H9 (cell line): ENCODE results near the gene EXD1. TPM values are rescaled to one million over a fixed set of nuclear protein-coding genes. Genes with fewer than 3 reads are reported as not detected.

Experiments
- DNase-seq: peaks from one replicate; pipeline ENCODE4 v3.0.0-alpha.2; 2017
- H2AFZ ChIP-seq: one replicate; pipeline ENCODE4 v1.6.1; 2013; ENCODE audit warnings: mild to moderate bottlenecking, low read length, control low read depth, moderate library complexity
- H2AK5ac ChIP-seq: 2 replicates; pipeline ENCODE4 v1.6.1; 2013; ENCODE audit warnings: low read length, control low read depth, mixed read lengths; ENCODE audit not compliant: insufficient read length
- H2BK120ac ChIP-seq: one replicate; pipeline ENCODE4 v1.6.1; 2013; ENCODE audit warnings: low read depth, mild to moderate bottlenecking, low read length, control low read depth, inconsistent platforms; ENCODE audit not compliant: poor library complexity, severe bottlenecking
- H2BK12ac ChIP-seq: 2 replicates; pipeline ENCODE4 v1.6.1; 2013; ENCODE audit warnings: low read length, control low read depth, mixed read lengths, low read depth; ENCODE audit not compliant: insufficient read length
- H2BK15ac ChIP-seq: 2 replicates; pipeline ENCODE4 v1.6.1; 2013; ENCODE audit warnings: low read depth, low read length, control low read depth
- H2BK20ac ChIP-seq: one replicate; pipeline ENCODE4 v1.6.1; 2013; ENCODE audit warnings: low read depth, mild to moderate bottlenecking, low read length, control low read depth, inconsistent platforms; ENCODE audit not compliant: poor library complexity, severe bottlenecking
- H2BK5ac ChIP-seq: 2 replicates; pipeline ENCODE4 v1.6.1; 2013; ENCODE audit warnings: low read length, control low read depth, mixed read lengths; ENCODE audit not compliant: insufficient read length
- H3K14ac ChIP-seq: 2 replicates; pipeline ENCODE4 v1.6.1; 2013; ENCODE audit warnings: low read length, control low read depth; ENCODE audit not compliant: insufficient read depth
- H3K18ac ChIP-seq: 2 replicates; pipeline ENCODE4 v1.6.1; 2013; ENCODE audit warnings: low read depth, mild to moderate bottlenecking, mixed read lengths, low read length, control low read depth; ENCODE audit not compliant: insufficient read length
- H3K23ac ChIP-seq: 2 replicates; pipeline ENCODE4 v1.6.1; 2013; ENCODE audit warnings: low read length, control low read depth, mixed read lengths, low read depth; ENCODE audit not compliant: insufficient read length
- H3K23me2 ChIP-seq: 2 replicates; pipeline ENCODE4 v1.6.1; 2013; ENCODE audit warnings: low read depth, mild to moderate bottlenecking, mixed read lengths, low read length, control low read depth; ENCODE audit not compliant: insufficient read length, poor library complexity, severe bottlenecking
- H3K27ac ChIP-seq: 2 replicates; pipeline ENCODE4 v1.5.1; 2013; ENCODE audit warnings: low read length, control low read depth, mixed read lengths, low read depth; ENCODE audit not compliant: insufficient read length
- H3K27me3 ChIP-seq: 2 replicates; pipeline ENCODE4 v1.6.1; 2013; ENCODE audit warnings: low read length, control low read depth, inconsistent platforms; ENCODE audit not compliant: insufficient read depth
- H3K4ac ChIP-seq: 2 replicates; pipeline ENCODE4 v1.6.1; 2013; ENCODE audit warnings: low read depth, mild to moderate bottlenecking, control low read depth, inconsistent platforms, low read length, moderate library complexity
- H3K4me1 ChIP-seq: 2 replicates; pipeline ENCODE4 v1.6.1; 2013; ENCODE audit warnings: low read length, control low read depth, inconsistent platforms; ENCODE audit not compliant: insufficient read depth
- H3K4me2 ChIP-seq: 2 replicates; pipeline ENCODE4 v1.6.1; 2013; ENCODE audit warnings: low read length, control low read depth, mixed read lengths; ENCODE audit not compliant: insufficient read length, insufficient read depth
- H3K56ac ChIP-seq: 2 replicates; pipeline ENCODE4 v1.6.1; 2013; ENCODE audit warnings: low read depth, mild to moderate bottlenecking, mixed read lengths, low read length, control low read depth; ENCODE audit not compliant: insufficient read length
- H3K79me1 ChIP-seq: 2 replicates; pipeline ENCODE4 v1.6.1; 2013; ENCODE audit warnings: low read depth, mild to moderate bottlenecking, moderate library complexity, low read length, control low read depth, inconsistent platforms; ENCODE audit not compliant: insufficient read depth, poor library complexity, severe bottlenecking
- H3K79me2 ChIP-seq: 2 replicates; pipeline ENCODE4 v1.6.1; 2013; ENCODE audit warnings: low read length, control low read depth, inconsistent platforms; ENCODE audit not compliant: insufficient read depth
- H3K9ac ChIP-seq: 2 replicates; pipeline ENCODE4 v1.6.1; 2013; ENCODE audit warnings: low read length, control low read depth, mixed read lengths; ENCODE audit not compliant: insufficient read length; ENCODE audit errors: extremely low read depth
- H3K9me3 ChIP-seq: one replicate; pipeline ENCODE4 v1.6.1; 2013; ENCODE audit warnings: low read depth, low read length, inconsistent platforms; ENCODE audit not compliant: control insufficient read depth
- H3T11ph ChIP-seq: one replicate; pipeline ENCODE4 v1.6.1; 2013; ENCODE audit warnings: mild to moderate bottlenecking, low read length, control low read depth, inconsistent platforms
- H4K20me1 ChIP-seq: one replicate; pipeline ENCODE4 v1.6.1; 2013; ENCODE audit not compliant: control insufficient read depth, insufficient read length, insufficient read depth
- H4K5ac ChIP-seq: 2 replicates; pipeline ENCODE4 v1.6.1; 2013; ENCODE audit warnings: low read depth, mild to moderate bottlenecking, mixed read lengths, low read length, control low read depth; ENCODE audit not compliant: insufficient read length
- H4K8ac ChIP-seq: replicated peaks from 2 replicates; pipeline ENCODE4 v1.6.1; 2013; ENCODE audit warnings: low read length, control low read depth, mixed read lengths, low read depth; ENCODE audit not compliant: insufficient read length
- H4K91ac ChIP-seq: 2 replicates; pipeline ENCODE4 v1.6.1; 2013; ENCODE audit warnings: low read depth, mild to moderate bottlenecking, moderate library complexity, mixed read lengths, low read length, control low read depth; ENCODE audit not compliant: insufficient read length
- H3K27ac Mint-ChIP-seq, 3 experiments: 2 replicates in 2 of 3; 3 replicates in 1 of 3; pipeline ENCODE4 v1.8.0; 2020 to 2021; ENCODE audit warnings: mixed read lengths in 3 of 3, mild to moderate bottlenecking in 1 of 3, moderate library complexity in 1 of 3
- H3K27me3 Mint-ChIP-seq: 2 replicates; pipeline ENCODE4 v1.8.0; 2021; ENCODE audit warnings: low read depth, mild to moderate bottlenecking, moderate library complexity, mixed read lengths
- H3K36me3 Mint-ChIP-seq, 3 experiments: 2 replicates in 2 of 3; 3 replicates in 1 of 3; pipeline ENCODE4 v1.8.0; 2020 to 2021; ENCODE audit warnings: low read depth in 3 of 3, mixed read lengths in 3 of 3; ENCODE audit not compliant: insufficient read depth in 1 of 3
- H3K4me1 Mint-ChIP-seq, 2 experiments: 2 replicates each; pipeline ENCODE4 v1.8.0; 2020; ENCODE audit warnings: mixed read lengths in 2 of 2
- H3K4me3 Mint-ChIP-seq, 2 experiments: 2 replicates in 1 of 2; 3 replicates in 1 of 2; pipeline ENCODE4 v1.8.0; 2020 to 2021; ENCODE audit warnings: mild to moderate bottlenecking in 2 of 2, mixed read lengths in 2 of 2, moderate library complexity in 1 of 2
- H3K9me3 Mint-ChIP-seq, 2 experiments: 2 replicates in 1 of 2; 3 replicates in 1 of 2; pipeline ENCODE4 v1.8.0; 2020; ENCODE audit warnings: mild to moderate bottlenecking in 2 of 2, mixed read lengths in 2 of 2, moderate library complexity in 1 of 2
- CTCF ChIP-seq: fragments of 200-600 bp; sonication (generic); conservative IDR thresholded peaks from 3 replicates; pipeline ENCODE4 v1.8.0; 2021; ENCODE audit warnings: antibody characterized with exemption, mild to moderate bottlenecking
- WGBS: extraction: QIAGEN DNeasy Blood & Tissue Kit; methylation state at CpG from one replicate; pipeline ENCODE4 v1.1.7; 2013; ENCODE audit warnings: missing lambda C conversion rate, low lambda C conversion rate, mixed read lengths; ENCODE audit not compliant: insufficient read length; ENCODE audit errors: extremely low coverage; 5-methylcytosine and 5-hydroxymethylcytosine counted together
- total RNA-seq: library from RNA; stranded (reverse); gene quantifications from 2 replicates; pipeline ENCODE4 v1.2.1, GENCODE V29; 2021

The EXD1 gene
- total RNA-seq, 1 experiment from 2014 or later: not detected

DNA sequence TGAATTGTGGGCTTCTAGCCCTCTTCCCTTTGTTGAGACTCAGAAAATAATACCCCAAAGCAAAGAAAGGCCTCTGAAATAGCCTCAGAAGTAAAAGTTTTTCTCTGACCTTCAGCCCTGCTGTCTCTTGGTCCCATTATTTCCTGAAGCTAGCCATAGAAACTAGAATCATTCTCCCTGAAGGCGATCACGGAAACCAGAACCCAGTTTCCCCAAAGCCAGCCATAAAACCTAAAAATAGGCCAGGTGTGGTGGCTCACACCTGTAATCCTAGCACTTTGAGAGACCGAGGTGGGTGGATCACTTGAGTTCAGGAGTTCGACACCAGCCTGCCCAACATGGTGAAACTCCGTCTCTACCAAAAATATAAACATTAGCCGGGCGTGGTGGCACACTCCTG, 27.2 kb downstream of the EXD1 start:
- no peak for DNase-seq
- Mint-ChIP-seq H3K4me1 (peaks cover 4 to 7% of the 10 kb centered on the region in 2 experiments), H3K9me3 (no peaks in the 10 kb centered on the region), H3K4me3 (no peak overlapping the region), H3K27me3 (no peaks in the 10 kb centered on the region), H3K27ac (no peak overlapping the region), H3K36me3 (no peaks in the 10 kb centered on the region)
- Histone ChIP-seq H4K5ac (no peak overlapping the region), H3K18ac (no peak overlapping the region), H2BK20ac (no peak overlapping the region), H2BK120ac (no peak overlapping the region), H3K23ac (no peak overlapping the region), H4K91ac (no peak overlapping the region), H3K4me1 (no peaks in the 10 kb centered on the region), H2AK5ac (no peak overlapping the region), H4K20me1 (no peaks in the 10 kb centered on the region), H3K79me1 (no peaks in the 10 kb centered on the region), H3K23me2 (no peaks in the 10 kb centered on the region), H3K27ac (no peak overlapping the region), H2BK15ac (no peak overlapping the region), H3K56ac (no peak overlapping the region), H3K14ac (no peak overlapping the region), H3K4me2 (no peak overlapping the region), H2BK5ac (no peak overlapping the region), H3K9ac (no peak overlapping the region), H4K8ac (no peak overlapping the region), H3K9me3 (no peaks in the 10 kb centered on the region), H3K27me3 (no peaks in the 10 kb centered on the region), H3K79me2 (no peaks in the 10 kb centered on the region), H3T11ph (no peak overlapping the region), H2BK12ac (no peak overlapping the region), H3K4ac (no peak overlapping the region), H2AFZ (no peak overlapping the region)
- WGBS: no CpG with 5 or more reads among the region's 7 CpGs
- TF ChIP-seq CTCF: no peak
